ENCODE measurements around the gene PAK4.

GRCh38 chr19:39097721-39098120 lies 27.9 kb upstream of the PAK4 start:
- TF ChIP-seq CTCF (IDR thresholded peaks at IDR 0.05) (no peak), POLR2A (IDR thresholded peaks at IDR 0.05) (no peak)
